Measurements from ENCODE around the gene PLAGL1.

The PLAGL1 gene

GRCh38 chr6:144007478-144008119 lies 460 bp downstream of the PLAGL1 start:
- DNase-seq: no peak

- DNase-seq: no peak
Observed at GRCh38 chr6:144006736-144007477, 1.2 kb downstream of the PLAGL1 start.

- no peak for DNase-seq
Observed at GRCh38 chr6:143999406-143999805, 8.7 kb downstream of the PLAGL1 start.

DNA sequence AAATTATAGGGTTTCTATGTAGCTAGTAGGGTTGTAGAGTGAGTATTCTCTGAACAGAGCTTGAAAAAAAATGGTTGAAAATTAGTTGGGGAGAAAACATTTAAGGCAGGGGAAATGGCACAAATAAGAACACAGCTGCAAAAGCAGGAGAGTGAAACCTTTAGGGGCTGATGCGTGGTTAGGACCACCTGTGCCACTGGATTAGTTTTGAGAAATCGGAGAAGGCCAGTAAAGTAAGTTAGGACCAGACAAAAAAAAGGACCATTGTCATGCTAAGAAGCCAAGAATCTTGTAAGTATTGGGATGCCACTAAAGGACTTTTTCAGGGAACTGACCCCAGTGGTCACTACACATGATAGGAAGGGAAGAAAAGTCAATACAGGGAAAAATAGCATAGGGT lies 9.4 kb downstream of the PLAGL1 start:
- DNase-seq: no peak

DNA sequence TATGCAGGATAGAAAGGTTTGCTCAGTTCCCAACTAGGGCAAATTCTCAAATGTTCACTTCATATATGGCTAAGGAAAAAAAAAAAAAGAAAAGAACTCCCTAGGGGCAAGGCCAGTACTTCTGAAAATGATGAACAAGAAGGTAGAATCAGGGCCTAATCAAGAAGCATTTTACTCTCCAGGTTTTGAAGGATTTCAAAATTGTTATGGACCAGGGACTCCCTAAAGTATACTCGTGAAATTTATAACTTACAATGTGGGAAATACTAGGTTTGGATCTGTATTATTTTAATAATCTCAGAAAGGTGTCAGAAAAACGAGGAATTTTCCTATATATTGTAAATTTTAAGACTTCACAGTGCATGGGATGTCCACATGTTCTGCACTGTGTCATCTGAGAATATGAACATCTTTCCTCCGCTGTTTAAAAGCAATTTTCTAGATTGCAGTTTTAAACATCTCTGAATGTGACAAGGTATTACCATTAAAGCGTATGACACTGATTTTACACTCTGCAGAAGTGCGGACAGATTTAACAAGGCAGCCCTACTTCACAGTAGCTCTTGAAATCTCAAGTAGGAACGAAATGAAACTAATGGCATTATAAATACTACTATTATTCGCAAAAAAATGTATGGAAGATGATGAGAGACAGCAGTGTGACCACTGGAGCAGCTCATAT lies 14.0 kb downstream of the PLAGL1 start:
- no peak for DNase-seq

GRCh38 chr6:143992285-143992684 lies 15.8 kb downstream of the PLAGL1 start:
- no peak for DNase-seq

GRCh38 chr6:143986463-143987065 lies 21.5 kb downstream of the PLAGL1 start:
- DNase-seq: no peak

GRCh38 chr6:143984666-143985065 lies 23.4 kb downstream of the PLAGL1 start:
- DNase-seq: no peak

GRCh38 chr6:143982968-143983367 lies 25.1 kb downstream of the PLAGL1 start:
- DNase-seq: no peak

DNA sequence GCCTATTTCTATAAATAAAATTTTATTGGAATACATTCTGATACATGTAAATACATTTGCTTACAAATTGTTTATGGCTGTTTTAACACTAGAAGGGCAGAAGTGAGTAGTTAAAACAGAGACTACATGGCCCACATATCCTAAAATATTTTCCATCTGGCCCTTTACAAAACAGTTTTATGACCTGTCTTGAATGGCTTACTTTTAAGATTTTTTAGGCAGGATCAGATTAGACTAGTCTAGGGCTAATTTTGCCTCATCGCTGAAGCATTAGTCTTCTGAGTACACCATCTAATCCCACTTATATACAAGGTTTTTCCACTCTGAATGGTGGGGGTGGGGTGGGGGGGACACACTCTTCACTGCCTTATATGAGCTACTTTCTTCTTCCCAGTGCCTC lies 27.1 kb downstream of the PLAGL1 start:
- no peak for DNase-seq

GRCh38 chr6:143976806-143977349 lies 31.2 kb downstream of the PLAGL1 start:
- no peak for DNase-seq

DNA sequence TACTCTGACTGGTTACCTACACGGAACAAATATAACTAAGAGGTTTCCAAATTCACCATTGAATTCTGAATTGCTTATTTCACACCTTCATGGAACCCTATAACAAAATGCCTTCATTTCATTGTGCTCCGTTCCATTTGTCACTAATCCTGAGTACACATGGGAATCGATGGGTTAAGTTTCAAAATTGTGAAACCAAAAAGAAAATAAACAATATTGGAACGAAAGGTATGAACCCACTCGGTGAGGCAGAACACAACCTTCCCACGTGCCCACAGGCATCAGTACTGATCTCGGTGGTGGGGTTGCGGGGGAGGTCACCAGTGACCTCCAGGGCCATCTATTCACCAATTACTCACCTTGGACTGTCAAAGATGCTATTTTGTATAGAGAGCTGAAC lies 34.0 kb downstream of the PLAGL1 start:
- DNase-seq: no peak

DNA sequence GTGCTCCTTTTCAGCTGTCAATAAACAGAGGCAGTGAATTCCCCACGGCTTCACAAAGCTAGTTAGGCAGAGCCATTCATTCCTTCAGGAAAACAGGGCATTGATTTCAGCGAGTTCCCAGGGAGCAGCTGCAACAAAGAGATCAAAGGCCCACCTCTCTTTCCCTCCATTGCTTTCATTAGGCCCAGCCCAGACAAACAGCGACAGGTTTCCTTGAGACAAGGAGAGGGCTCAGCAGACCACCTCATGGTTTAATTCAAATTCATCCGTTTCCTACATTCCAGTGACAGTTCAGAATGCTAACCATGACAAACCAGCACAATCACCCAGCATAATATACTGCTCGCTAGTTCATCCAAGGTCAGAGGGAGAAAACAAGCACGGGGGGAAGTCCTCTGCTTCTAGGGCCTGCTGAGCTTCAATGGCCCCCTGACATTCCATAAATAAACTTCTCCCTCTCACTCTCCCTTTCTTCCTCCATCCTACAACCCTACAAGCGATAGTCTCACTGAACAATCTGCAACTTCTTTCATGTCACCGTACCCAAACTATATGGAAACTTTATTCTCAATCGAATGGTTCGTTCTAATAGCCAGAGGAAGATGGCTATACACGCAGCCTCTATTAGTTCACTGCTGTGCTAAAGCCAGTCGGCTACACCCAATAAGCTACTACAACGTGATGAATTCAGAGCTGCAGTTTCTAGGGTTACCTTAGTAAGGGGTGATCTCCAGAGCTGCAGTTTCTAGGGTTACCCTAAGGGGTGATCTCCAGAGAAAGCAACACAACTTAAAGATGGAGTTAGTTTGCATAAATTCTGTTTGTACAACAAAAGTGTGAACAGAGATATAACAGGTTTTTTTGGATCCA lies 34.7 kb downstream of the PLAGL1 start:
- DNase-seq: no peak

- no peak for DNase-seq
Observed at GRCh38 chr6:143971482-143972205, 36.4 kb downstream of the PLAGL1 start.

DNA sequence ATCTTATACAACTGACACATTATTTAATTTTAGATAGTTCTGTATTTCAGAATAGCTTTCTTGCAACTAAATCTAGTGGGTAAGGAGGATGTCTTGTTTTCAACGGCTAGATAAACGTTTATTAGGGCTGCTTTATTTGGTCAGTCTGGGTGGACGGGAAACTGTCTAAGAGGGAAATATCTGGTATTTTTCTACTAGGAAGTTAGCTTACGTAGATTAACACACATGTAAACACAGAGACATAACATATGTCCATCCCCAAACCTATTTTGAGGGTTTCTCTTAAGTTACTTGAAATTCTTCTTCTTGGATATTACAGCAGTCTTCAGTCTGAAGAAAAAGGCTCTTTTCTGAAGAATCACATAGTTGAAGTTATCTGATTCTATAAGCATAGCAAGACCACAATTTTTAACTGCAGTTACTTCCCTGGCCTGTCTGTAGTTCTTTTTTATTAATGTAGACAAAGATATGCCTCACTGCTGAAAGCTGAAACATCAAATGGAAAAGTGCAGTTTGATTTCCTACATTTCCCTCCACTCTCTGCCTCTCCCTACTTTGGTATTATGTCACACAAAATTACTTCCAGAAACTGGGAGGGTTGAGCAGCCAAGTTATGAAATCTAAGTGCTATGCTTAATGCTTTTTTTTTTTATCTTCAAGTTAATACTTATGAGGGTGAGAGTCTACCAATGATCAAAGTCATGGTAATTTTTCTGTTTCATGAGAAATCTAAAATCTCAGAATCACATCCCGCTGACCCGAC lies 37.4 kb downstream of the PLAGL1 start:
- DNase-seq: no peak

GRCh38 chr6:143969077-143969476 lies 39.0 kb downstream of the PLAGL1 start:
- no peak for DNase-seq

DNA sequence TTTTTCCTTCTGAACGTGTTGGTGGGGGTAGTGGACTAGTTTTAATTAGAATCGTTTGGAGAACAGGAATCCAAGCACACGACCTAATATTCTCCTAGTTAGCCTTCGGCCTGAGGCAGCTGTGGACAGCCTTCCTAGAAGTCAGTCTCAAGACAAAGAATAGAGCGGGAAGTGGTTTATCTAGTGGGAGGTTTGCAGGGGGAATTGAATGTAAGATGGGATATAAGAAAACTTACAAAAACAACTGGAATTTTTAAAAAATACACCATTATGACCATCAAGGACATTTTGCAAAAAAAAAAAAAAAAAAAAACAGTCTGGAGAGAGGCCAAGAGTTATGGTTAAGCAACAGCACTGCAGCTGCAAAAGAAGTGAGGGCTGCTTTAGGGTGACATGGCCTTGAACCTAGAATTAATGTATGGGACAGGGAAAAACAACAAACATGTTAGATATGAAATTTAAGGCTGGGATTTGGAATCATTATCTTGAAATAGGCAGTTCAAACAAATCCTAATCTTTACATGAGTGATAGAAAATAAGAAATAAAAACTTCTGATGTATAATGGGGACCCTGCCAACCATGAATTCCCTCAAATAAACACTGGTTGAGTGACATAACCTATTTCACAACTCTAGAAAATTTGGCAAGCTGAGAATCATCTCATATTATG lies 40.2 kb downstream of the PLAGL1 start:
- no peak for DNase-seq

DNA sequence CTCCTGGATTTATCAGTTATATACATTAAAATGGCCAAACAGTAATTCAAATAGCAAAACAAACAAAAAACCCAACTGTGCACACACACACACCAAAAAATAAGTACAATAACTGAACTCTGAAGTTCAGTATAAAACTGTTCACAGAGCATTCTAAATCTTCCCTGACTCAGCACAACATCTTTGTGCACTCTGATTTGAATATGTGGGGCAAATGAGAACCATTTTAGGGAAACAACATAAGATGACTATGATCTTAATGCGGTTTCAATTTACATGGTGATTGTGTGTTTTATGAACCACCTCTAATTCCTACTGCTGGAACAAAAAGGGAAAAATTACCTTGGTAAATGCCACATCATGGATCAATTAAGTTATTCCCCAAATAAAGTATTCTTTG lies 41.7 kb downstream of the PLAGL1 start:
- no peak for DNase-seq

- no peak for DNase-seq
Observed at GRCh38 chr6:143965503-143966171, 42.4 kb downstream of the PLAGL1 start.

- no peak for DNase-seq
Observed at GRCh38 chr6:143964674-143965081, 43.4 kb downstream of the PLAGL1 start.

All from CD4-positive, alpha-beta T cell treated with Interleukin-6 for 4 hours (primary cell).